Endothelial cell of umbilical vein (primary cell): ENCODE results near the gene HCFC1R1. TPM values are rescaled to one million over a fixed set of nuclear protein-coding genes. Genes with fewer than 3 reads are reported as not detected.

ENCODE experiments used
- BruUV-seq: library from RNA; stranded (reverse); fragments of 400-500 nt; replicated peaks from 2 replicates; lab custom pipeline; 2021; lab: Mats Ljungman, UMichigan
- CTCF ChIA-PET: fragments of 300-600, 350-600 bp; sonication (Branson Sonifier 250); formaldehyde crosslinking; loops from one replicate; lab custom pipeline; 2021; ENCODE audit warnings: antibody characterized with exemption, inconsistent platforms; lab: Charles Lee
- POLR2A ChIA-PET: fragments of 300-600, 350-600 bp; sonication (Branson Sonifier 250); formaldehyde crosslinking; loops from one replicate; lab custom pipeline; 2021; ENCODE audit warnings: antibody characterized with exemption, inconsistent platforms; lab: Charles Lee
- DNase-seq: peaks from one replicate; pipeline ENCODE4 v3.0.0-alpha.2; 2011; ENCODE audit warnings: low read depth, low spot score
- FAIRE-seq: peaks from 2 replicates; lab custom pipeline; 2011; peaks lifted over from hg19 to GRCh38; lab: Jason Lieb, UNC
- H2AFZ ChIP-seq: 2 replicates; pipeline ENCODE4 v1.6.0; 2012; ENCODE audit warnings: low read depth, low read length, control low read depth, inconsistent platforms
- H3K27ac ChIP-seq: 2 replicates; pipeline ENCODE4 v1.5.1; 2011; ENCODE audit warnings: low read depth, mild to moderate bottlenecking, control low read depth, low read length, moderate library complexity; ENCODE audit not compliant: insufficient read depth
- H3K27me3 ChIP-seq, 2 experiments: 2 replicates each; pipeline versions ENCODE4 v1.6.0 to v1.6.1; 2011; ENCODE audit warnings: low read length in 2 of 2, mixed read lengths in 1 of 2; ENCODE audit not compliant: control insufficient read depth in 2 of 2, insufficient read depth in 2 of 2
- H3K36me3 ChIP-seq, 2 experiments: 2 replicates in 1 of 2; 3 replicates in 1 of 2; pipeline ENCODE4 v1.5.1; 2011; ENCODE audit warnings: low read length in 2 of 2, mild to moderate bottlenecking in 1 of 2, moderate library complexity in 1 of 2; ENCODE audit not compliant: control insufficient read depth in 2 of 2, insufficient read depth in 2 of 2; ENCODE audit errors: extremely low read depth in 1 of 2
- H3K4me1 ChIP-seq: 3 replicates; pipeline ENCODE4 v1.5.1; 2011; ENCODE audit warnings: mild to moderate bottlenecking, low read length; ENCODE audit not compliant: control insufficient read depth, insufficient read depth; ENCODE audit errors: extremely low read depth
- H3K4me2 ChIP-seq: 2 replicates; pipeline ENCODE4 v1.6.1; 2011; ENCODE audit warnings: low read length, control low read depth, mixed read lengths; ENCODE audit not compliant: insufficient read depth
- H3K4me3 ChIP-seq, 3 experiments: fragments of 200-600 bp in 1 of 3; sonication (generic), shearing (Covaris generic) in 1 of 3; replicated peaks in 1 of 3; 2 replicates each; pipeline ENCODE4 v1.5.1; 2011 to 2016; ENCODE audit warnings: control low read depth in 3 of 3, low read length in 3 of 3, mild to moderate bottlenecking in 2 of 3, inconsistent platforms in 1 of 3, low read depth in 1 of 3, moderate library complexity in 1 of 3; ENCODE audit not compliant: insufficient read depth in 1 of 3
- H3K79me2 ChIP-seq: 2 replicates; pipeline ENCODE4 v1.6.0; 2012; ENCODE audit warnings: low read length, inconsistent platforms; ENCODE audit not compliant: control insufficient read depth, insufficient read depth
- H3K9ac ChIP-seq: replicated peaks from 2 replicates; pipeline ENCODE3; 2011; ENCODE audit warnings: low read length, control low read depth; ENCODE audit not compliant: insufficient read depth; ENCODE audit errors: extremely low read depth
- H3K9me1 ChIP-seq: replicated peaks from 3 replicates; pipeline ENCODE4 v1.6.0; 2011; ENCODE audit warnings: mild to moderate bottlenecking, low read length; ENCODE audit not compliant: control insufficient read depth, insufficient read depth; ENCODE audit errors: extremely low read depth
- H3K9me3 ChIP-seq: replicated peaks from 2 replicates; pipeline ENCODE4 v1.5.1; 2012; ENCODE audit warnings: low read length, inconsistent platforms; ENCODE audit not compliant: control insufficient read depth, insufficient read depth
- H4K20me1 ChIP-seq: replicated peaks from 2 replicates; pipeline ENCODE3; 2011; ENCODE audit warnings: mild to moderate bottlenecking, low read length; ENCODE audit not compliant: control insufficient read depth, insufficient read depth; ENCODE audit errors: extremely low read depth
- CTCF ChIP-seq, 2 donors: IDR thresholded peaks; 1 replicate in 1 of 2; 2 replicates in 1 of 2; pipeline ENCODE4 v1.5.1; 2011; ENCODE audit warnings: low read length in 2 of 2, mild to moderate bottlenecking in 2 of 2, moderate library complexity in 2 of 2, control low read depth in 1 of 2, inconsistent platforms in 1 of 2, low read depth in 1 of 2; ENCODE audit not compliant: insufficient read depth in 1 of 2; ENCODE audit errors: extremely low read depth in 1 of 2
- EZH2 ChIP-seq: IDR thresholded peaks from 2 replicates; pipeline ENCODE4 v1.6.1; 2012; ENCODE audit warnings: borderline replicate concordance, low read depth, mild to moderate bottlenecking, moderate library complexity, low read length, inconsistent platforms; ENCODE audit not compliant: severe bottlenecking
- FOS ChIP-seq: IDR thresholded peaks from 2 replicates; pipeline ENCODE4 v1.6.1; 2011; ENCODE audit warnings: mild to moderate bottlenecking, low read length, moderate library complexity, borderline replicate concordance; ENCODE audit not compliant: insufficient read depth
- GATA2 ChIP-seq: IDR thresholded peaks from 2 replicates; pipeline ENCODE4 v1.7.0; 2011; ENCODE audit warnings: low read depth, mild to moderate bottlenecking, moderate library complexity, mixed read lengths, low read length; ENCODE audit not compliant: insufficient read length, insufficient read depth
- JUN ChIP-seq: IDR thresholded peaks from 2 replicates; pipeline ENCODE4 v1.6.1; 2011; ENCODE audit warnings: borderline replicate concordance, low read depth; ENCODE audit not compliant: insufficient read length, insufficient read depth
- MAX ChIP-seq: IDR thresholded peaks from 2 replicates; pipeline ENCODE4 v1.6.1; 2011; ENCODE audit not compliant: insufficient read depth, insufficient read length
- MYC ChIP-seq: IDR thresholded peaks from one replicate; pipeline ENCODE4 v1.6.1; 2011; ENCODE audit warnings: mild to moderate bottlenecking, low read depth, low read length
- POLR2A ChIP-seq: IDR thresholded peaks from 2 replicates; pipeline ENCODE4 v1.6.1; 2012; ENCODE audit warnings: low read depth, mild to moderate bottlenecking, control low read depth, low read length
- POLR2AphosphoS5 ChIP-seq: IDR thresholded peaks from 2 replicates; pipeline ENCODE4 v1.6.1; 2012; ENCODE audit warnings: low read depth, mild to moderate bottlenecking, control low read depth, low read length, moderate library complexity; ENCODE audit not compliant: insufficient read depth
- dilution Hi-C: fragments of 300-500 bp; cut with MboI; formaldehyde crosslinking; loops from one replicate; pipeline ENCODE4 v1.15.0; 2019; ENCODE audit warnings: low sequenced_read_pairs; ENCODE audit not compliant: extremely low pct_ligation_motif_present
- intact Hi-C: fragments of 100-400 bp; cut with micrococcal nuclease; formaldehyde crosslinking; loops from one replicate; pipeline ENCODE4 v1.10.0; 2022
- polyA plus RNA-seq, 4 experiments: library from polyadenylated mRNA; depleted of rRNA in 3 of 4; stranded (reverse) in 3 of 4; unstranded in 1 of 4; fragments of >200 nt; gene quantifications; 2 replicates each; pipeline versions ENCODE4 v1.2.1 to v1.2.3, GENCODE V29; 2011 to 2012; ENCODE audit warnings: missing spikeins in 1 of 4
- total RNA-seq: library from RNA; stranded (reverse); gene quantifications from 2 replicates; pipeline ENCODE4 v1.2.3, GENCODE V29; 2021

Gene HCFC1R1
- total and polyA plus RNA-seq, 2 donors (not counting 3 experiments of a cell fraction or from before 2014, with no cell fraction given) = 28.7 to 49.3 TPM

DNA sequence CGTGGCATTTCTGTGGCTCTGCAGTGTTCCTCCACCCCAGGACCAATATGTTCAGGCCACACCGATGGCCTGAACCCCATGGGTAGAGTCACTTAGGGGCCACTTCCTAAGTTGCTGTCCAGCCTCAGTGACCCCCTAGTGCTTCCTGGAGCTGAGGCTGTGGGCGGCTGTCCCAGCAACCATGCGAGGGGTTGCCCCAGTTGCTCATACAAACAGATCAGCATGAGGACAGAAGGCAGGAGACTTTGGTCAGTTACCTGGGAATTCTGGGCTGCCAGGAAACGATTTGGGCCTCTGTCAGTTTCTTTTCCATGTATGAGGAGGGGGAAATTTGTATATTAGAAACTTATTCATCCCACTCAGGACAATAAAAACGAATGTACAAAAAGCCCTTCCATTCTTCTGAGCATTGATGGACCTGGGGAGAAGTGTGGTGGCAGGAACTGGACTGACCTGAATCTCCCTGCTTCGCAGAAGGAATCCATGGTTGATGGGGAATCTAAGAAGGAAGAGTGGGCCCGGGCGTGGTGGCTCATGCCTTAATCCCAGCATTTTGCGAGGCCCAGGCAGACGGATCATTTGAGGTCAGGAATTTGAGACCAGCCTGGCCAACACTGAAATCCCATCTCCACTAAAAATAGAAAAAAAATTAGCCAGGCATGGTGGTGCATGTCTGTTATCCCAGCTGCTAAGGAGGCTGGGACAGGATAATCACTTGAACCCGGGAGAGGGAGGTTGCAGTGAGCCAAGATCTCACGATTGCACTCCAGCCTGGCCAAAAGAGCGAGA is 36.8 kb upstream of the HCFC1R1 start:
- ChIA-PET POLR2A (interaction anchor here (2.1 kb wide), 1 partner anchor 70 kb away, joined by 5 read pairs; no protein-coding TSS in a partner anchor), CTCF (interaction anchor here (0.9 to 2.6 kb wide), 8 partner anchors 23 to 74 kb away, joined by 3 to 113 read pairs (median 14); partner anchors contain the start of genes ZNF205 and ZNF213)
- H4K20me1 ChIP-seq = no peaks in the 10 kb centered on the region
- intact Hi-C loops (no loop called here), dilution Hi-C loops (no loop called here)
- BruUV-seq = no TSS peak
- FAIRE-seq (no peak), DNase-seq (no peak)
- no peak overlapping the region for H3K4me2 ChIP-seq
- H3K79me2 ChIP-seq = no peaks in the 10 kb centered on the region
- no peaks in the 10 kb centered on the region for H3K36me3 ChIP-seq
- H3K4me3 ChIP-seq = no peak overlapping the region
- no peaks in the 10 kb centered on the region for H3K27me3 ChIP-seq
- no peaks in the 10 kb centered on the region for H3K9me3 ChIP-seq
- H3K4me1 ChIP-seq = peaks cover 19% of the 10 kb centered on the region
- TF ChIP-seq JUN (no peak), FOS (no peak), MAX (no peak), EZH2 (no peak), POLR2A (no peak), CTCF (IDR thresholded peaks at IDR 0.05; ENCODE audit: extremely low read depth in 1 of 2, insufficient read depth in 1 of 2, low read depth in 1 of 2, low read length in 2 of 2) (no peak), MYC (no peak), GATA2 (no peak), POLR2AphosphoS5 (no peak)
- no peak overlapping the region for H2AFZ ChIP-seq
- no peak overlapping the region for H3K27ac ChIP-seq
- no peaks in the 10 kb centered on the region for H3K9me1 ChIP-seq
- no peak overlapping the region for H3K9ac ChIP-seq
